ENCODE results near the gene ZNF516.

Gene ZNF516

DNA sequence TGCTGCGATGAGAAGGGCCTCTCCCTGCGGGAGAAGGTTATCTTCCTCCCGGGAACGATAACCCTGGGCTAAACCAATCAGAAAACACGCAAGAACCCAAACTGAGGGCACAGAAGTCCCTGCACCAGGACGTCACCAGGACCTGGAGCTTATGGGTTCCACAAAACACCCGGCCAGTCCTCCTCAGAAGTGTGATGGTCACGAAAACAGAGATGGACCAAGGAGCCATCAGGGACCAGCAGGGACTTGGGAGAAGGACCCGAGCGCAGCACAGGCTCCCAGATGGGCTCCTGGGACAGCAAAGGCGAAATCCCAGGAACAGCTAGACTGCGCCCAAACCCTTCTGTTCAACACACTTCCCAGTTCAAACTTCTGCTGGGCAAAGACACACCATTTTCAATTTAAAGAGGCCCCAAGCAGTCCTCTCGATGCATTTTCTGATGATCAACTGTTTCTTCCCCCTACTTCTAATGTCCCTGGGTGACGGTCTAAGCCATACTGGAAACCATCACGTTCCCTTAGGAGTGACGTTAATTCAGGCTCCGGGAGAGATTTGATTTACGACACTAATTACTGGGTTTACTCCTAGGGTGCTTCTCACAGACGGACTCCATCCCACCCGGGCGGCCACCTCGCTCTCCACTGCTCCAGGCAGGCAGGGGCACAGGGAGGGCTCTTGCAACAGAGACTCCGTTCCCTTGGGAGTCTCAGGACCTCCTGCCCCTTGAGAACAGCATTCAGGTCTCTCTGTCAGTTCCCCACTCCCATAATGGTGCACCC, 29.2 kb downstream of the ZNF516 start (continued):
- TF ChIP-seq ZNF623 (tag by site-specific recombination; IDR thresholded peaks at IDR 0.05) (no peak), ZSCAN23 (tag by site-specific recombination; IDR thresholded peaks at IDR 0.05) (no peak), TCF7L2 (IDR thresholded peaks at IDR 0.05; ENCODE audit: borderline replicate concordance, low read depth, low read length) (no peak), SETDB1 (IDR thresholded peaks at IDR 0.05; ENCODE audit: insufficient read length, low read length) (no peak), ZBTB17 (tag by site-specific recombination; IDR thresholded peaks at IDR 0.05) (no peak), ZNF10 (tag by site-specific recombination; IDR thresholded peaks at IDR 0.05) (no peak)
- TF ChIP-seq, protein P1, sequence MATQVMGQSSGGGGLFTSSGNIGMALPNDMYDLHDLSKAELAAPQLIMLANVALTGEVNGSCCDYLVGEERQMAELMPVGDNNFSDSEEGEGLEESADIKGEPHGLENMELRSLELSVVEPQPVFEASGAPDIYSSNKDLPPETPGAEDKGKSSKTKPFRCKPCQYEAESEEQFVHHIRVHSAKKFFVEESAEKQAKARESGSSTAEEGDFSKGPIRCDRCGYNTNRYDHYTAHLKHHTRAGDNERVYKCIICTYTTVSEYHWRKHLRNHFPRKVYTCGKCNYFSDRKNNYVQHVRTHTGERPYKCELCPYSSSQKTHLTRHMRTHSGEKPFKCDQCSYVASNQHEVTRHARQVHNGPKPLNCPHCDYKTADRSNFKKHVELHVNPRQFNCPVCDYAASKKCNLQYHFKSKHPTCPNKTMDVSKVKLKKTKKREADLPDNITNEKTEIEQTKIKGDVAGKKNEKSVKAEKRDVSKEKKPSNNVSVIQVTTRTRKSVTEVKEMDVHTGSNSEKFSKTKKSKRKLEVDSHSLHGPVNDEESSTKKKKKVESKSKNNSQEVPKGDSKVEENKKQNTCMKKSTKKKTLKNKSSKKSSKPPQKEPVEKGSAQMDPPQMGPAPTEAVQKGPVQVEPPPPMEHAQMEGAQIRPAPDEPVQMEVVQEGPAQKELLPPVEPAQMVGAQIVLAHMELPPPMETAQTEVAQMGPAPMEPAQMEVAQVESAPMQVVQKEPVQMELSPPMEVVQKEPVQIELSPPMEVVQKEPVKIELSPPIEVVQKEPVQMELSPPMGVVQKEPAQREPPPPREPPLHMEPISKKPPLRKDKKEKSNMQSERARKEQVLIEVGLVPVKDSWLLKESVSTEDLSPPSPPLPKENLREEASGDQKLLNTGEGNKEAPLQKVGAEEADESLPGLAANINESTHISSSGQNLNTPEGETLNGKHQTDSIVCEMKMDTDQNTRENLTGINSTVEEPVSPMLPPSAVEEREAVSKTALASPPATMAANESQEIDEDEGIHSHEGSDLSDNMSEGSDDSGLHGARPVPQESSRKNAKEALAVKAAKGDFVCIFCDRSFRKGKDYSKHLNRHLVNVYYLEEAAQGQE (tag by site-specific recombination; IDR thresholded peaks at IDR 0.05) = no peak
- TF ChIP-seq, protein P2, sequence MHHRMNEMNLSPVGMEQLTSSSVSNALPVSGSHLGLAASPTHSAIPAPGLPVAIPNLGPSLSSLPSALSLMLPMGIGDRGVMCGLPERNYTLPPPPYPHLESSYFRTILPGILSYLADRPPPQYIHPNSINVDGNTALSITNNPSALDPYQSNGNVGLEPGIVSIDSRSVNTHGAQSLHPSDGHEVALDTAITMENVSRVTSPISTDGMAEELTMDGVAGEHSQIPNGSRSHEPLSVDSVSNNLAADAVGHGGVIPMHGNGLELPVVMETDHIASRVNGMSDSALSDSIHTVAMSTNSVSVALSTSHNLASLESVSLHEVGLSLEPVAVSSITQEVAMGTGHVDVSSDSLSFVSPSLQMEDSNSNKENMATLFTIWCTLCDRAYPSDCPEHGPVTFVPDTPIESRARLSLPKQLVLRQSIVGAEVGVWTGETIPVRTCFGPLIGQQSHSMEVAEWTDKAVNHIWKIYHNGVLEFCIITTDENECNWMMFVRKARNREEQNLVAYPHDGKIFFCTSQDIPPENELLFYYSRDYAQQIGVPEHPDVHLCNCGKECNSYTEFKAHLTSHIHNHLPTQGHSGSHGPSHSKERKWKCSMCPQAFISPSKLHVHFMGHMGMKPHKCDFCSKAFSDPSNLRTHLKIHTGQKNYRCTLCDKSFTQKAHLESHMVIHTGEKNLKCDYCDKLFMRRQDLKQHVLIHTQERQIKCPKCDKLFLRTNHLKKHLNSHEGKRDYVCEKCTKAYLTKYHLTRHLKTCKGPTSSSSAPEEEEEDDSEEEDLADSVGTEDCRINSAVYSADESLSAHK (tag by site-specific recombination; IDR thresholded peaks at IDR 0.05) = peak; percentile 29; the same call in 1 of the 2 replicates
- TF ChIP-seq, protein P3, sequence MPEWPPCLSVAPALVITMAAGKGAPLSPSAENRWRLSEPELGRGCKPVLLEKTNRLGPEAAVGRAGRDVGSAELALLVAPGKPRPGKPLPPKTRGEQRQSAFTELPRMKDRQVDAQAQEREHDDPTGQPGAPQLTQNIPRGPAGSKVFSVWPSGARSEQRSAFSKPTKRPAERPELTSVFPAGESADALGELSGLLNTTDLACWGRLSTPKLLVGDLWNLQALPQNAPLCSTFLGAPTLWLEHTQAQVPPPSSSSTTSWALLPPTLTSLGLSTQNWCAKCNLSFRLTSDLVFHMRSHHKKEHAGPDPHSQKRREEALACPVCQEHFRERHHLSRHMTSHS (tag by site-specific recombination; IDR thresholded peaks at IDR 0.05) = no peak

DNA sequence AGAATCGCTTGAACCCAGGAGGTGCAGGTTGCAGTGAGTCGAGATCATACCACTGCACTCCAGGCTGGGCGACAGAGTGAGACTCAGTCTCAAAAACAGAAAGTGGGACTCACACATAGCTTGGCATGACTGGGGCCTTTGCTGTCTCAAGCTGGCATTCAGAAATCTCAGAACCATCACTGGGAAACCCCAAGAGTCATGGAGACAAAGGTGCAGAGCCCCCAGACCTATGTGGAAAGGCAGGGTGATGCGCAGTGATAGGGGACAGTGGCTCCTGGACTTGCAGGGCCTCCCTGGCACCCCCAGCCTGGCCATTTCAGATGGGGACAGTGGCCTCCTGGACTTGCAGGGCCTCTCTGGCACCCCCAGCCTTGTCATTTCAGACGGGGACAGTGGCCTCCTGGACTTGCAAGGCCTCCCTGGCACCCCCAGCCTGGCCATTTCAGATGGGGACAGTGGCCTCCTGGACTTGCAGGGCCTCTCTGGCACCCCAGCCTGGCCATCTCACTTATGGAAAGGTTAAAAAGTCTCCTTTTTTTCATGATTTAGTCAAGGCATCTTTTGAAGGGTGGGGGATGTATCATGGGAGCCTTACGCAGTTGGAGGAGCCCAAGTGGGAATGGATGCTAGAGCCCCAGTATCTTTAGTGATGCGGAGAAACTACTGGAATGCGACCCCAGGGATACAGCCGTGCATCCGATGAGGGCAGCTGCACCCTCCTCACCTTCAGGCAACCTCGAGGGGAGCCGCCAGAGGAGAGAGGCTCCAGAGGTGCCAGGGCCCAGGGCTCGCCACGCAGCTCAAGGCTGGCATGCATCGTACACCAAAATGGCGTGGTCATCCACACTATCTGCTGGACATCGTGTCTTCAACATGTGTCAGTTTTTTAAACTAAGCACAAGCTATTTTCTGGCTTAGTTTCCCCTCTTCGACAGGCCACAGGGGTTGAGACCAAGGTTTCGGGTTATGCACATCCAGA, 30.5 kb downstream of the ZNF516 start:
- TF ChIP-seq, protein P4, sequence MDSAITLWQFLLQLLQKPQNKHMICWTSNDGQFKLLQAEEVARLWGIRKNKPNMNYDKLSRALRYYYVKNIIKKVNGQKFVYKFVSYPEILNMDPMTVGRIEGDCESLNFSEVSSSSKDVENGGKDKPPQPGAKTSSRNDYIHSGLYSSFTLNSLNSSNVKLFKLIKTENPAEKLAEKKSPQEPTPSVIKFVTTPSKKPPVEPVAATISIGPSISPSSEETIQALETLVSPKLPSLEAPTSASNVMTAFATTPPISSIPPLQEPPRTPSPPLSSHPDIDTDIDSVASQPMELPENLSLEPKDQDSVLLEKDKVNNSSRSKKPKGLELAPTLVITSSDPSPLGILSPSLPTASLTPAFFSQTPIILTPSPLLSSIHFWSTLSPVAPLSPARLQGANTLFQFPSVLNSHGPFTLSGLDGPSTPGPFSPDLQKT (IDR thresholded peaks at IDR 0.05; ENCODE audit: borderline replicate concordance, low read depth, low read length) = no peak
- no peak for TF ChIP-seq ZNF416 (tag by site-specific recombination; IDR thresholded peaks at IDR 0.05)
- peak; percentile 44; the same call in 1 of the 2 replicates for TF ChIP-seq GLIS1 (tag by site-specific recombination; IDR thresholded peaks at IDR 0.05)

More for the DNA sequence above, 30.5 kb downstream of the ZNF516 start:
- Histone ChIP-seq H3K27ac (ENCODE audit: extremely low read depth, low read depth, low read length) (no peak overlapping the region), H3K36me3 (ENCODE audit: control insufficient read depth in 2 of 2, insufficient read depth in 1 of 2, low read length in 2 of 2) (peaks cover 0 to 5% of the 10 kb centered on the region in 2 experiments; a peak in 2 of 3 replicates), H3K9me3 (ENCODE audit: control insufficient read depth, insufficient read depth, low read depth, low read length) (no peaks in the 10 kb centered on the region), H3K4me1 (ENCODE audit: control insufficient read depth, insufficient read depth, low read length) (no peaks in the 10 kb centered on the region), H3K4me3 (ENCODE audit: low read depth, low read length) (no peak overlapping the region)
- POLR2A ChIA-PET = no interaction called here
- CTCF ChIA-PET = no interaction called here

Measured in HEK293 (cell line).